OCI-LY3 (cell line): Measurements from ENCODE around the gene LRFN4.

Experiments used
- EZH2phosphoT487 ChIP-seq: fragments of 200-600 bp; shearing (Covaris generic); IDR thresholded peaks from 2 replicates; pipeline ENCODE4 v1.6.1; 2018; ENCODE audit warnings: antibody characterized with exemption, mixed run types, low read depth
- TF ChIP-seq, protein P1 (sequence below): fragments of 200-600, 300-600 bp; sonication (generic); IDR thresholded peaks from 2 replicates; pipeline ENCODE4 v1.5.1; 2014; ENCODE audit warnings: antibody characterized with exemption, low read length, low read depth

DNA sequence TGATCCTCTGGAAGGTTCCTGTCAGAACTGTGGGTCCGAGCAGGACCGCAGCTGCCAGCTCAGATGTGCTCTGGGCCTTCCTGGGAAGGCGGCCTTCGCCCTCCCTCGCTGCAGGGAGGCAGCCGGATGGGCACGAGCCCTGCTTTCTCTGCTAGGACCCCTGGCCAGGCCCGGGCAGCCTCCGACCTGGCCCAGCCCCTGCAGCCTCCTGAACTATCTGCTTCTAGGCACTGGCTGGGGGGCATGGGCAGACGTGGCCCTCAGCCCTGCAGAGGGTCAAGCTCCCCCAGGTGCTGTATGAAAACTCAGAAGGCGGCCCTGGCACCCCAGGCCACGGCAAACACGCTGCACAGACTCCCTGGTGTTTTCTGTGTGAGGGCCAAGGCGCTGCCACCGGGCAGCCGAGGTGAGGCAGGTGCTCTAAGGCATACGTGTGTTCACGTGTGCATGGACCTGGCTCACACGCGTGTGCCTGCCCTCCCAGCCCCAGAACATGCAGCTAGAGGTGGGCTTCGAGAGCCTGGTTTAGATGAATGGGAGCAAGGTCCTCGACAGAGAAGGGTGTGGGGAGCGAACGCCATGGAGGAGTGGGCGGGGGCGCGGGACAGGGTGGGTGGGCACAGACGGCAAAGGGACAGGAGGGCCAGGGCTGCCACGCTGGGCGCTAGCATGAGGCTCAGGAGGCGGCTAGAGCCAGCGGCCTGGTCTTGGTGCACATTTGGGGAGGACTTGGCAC lies 4.3 kb downstream of the LRFN4 start:
- TF ChIP-seq, protein P1, sequence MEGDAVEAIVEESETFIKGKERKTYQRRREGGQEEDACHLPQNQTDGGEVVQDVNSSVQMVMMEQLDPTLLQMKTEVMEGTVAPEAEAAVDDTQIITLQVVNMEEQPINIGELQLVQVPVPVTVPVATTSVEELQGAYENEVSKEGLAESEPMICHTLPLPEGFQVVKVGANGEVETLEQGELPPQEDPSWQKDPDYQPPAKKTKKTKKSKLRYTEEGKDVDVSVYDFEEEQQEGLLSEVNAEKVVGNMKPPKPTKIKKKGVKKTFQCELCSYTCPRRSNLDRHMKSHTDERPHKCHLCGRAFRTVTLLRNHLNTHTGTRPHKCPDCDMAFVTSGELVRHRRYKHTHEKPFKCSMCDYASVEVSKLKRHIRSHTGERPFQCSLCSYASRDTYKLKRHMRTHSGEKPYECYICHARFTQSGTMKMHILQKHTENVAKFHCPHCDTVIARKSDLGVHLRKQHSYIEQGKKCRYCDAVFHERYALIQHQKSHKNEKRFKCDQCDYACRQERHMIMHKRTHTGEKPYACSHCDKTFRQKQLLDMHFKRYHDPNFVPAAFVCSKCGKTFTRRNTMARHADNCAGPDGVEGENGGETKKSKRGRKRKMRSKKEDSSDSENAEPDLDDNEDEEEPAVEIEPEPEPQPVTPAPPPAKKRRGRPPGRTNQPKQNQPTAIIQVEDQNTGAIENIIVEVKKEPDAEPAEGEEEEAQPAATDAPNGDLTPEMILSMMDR = no peak
- TF ChIP-seq EZH2phosphoT487 = no peak
